Coronary artery (tissue), 2 donors: Measurements from ENCODE around the gene COL7A1.

Experiments
- DNase-seq: peaks from one replicate; pipeline ENCODE4 v3.0.0-alpha.2; 2017; ENCODE audit warnings: low spot score
- H3K27ac ChIP-seq, 2 donors: fragments of 200-600 bp; sonication (generic); one replicate each; pipeline ENCODE4 v1.5.1; 2016 to 2019
- H3K4me3 ChIP-seq: fragments of 200-600 bp; sonication (generic); 2 replicates; pipeline ENCODE4 v1.5.1; 2016; ENCODE audit warnings: mild to moderate bottlenecking, moderate library complexity
- TF ChIP-seq, protein P1 (sequence below): fragments of 200-600 bp; sonication (generic); IDR thresholded peaks from one replicate; pipeline ENCODE4 v1.5.1; 2019; ENCODE audit warnings: antibody characterized with exemption

Gene COL7A1

DNA sequence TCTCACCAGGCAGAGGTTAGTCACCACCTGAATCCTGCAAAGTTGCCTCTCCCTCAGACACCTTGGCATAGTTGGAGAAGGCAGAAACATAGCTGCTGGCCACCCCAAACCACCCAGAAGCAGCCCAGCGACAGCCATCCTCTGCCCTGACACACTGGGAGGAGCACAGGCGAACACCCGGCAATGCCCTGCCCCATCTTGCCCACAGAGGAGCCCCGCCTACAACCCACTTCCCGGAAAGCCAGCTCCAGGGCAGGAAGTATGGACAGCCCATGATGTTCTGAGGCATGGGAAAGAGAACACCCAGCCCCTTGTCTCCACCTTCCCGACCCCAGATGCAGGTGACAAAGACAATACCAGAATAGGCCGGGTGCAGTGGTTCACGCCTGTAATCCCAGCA is 78.6 kb downstream of the COL7A1 start:
- TF ChIP-seq, protein P1, sequence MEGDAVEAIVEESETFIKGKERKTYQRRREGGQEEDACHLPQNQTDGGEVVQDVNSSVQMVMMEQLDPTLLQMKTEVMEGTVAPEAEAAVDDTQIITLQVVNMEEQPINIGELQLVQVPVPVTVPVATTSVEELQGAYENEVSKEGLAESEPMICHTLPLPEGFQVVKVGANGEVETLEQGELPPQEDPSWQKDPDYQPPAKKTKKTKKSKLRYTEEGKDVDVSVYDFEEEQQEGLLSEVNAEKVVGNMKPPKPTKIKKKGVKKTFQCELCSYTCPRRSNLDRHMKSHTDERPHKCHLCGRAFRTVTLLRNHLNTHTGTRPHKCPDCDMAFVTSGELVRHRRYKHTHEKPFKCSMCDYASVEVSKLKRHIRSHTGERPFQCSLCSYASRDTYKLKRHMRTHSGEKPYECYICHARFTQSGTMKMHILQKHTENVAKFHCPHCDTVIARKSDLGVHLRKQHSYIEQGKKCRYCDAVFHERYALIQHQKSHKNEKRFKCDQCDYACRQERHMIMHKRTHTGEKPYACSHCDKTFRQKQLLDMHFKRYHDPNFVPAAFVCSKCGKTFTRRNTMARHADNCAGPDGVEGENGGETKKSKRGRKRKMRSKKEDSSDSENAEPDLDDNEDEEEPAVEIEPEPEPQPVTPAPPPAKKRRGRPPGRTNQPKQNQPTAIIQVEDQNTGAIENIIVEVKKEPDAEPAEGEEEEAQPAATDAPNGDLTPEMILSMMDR = no peak
- H3K27ac ChIP-seq = no peak overlapping the region
- H3K4me3 ChIP-seq = no peak overlapping the region
- no peak for DNase-seq

DNA sequence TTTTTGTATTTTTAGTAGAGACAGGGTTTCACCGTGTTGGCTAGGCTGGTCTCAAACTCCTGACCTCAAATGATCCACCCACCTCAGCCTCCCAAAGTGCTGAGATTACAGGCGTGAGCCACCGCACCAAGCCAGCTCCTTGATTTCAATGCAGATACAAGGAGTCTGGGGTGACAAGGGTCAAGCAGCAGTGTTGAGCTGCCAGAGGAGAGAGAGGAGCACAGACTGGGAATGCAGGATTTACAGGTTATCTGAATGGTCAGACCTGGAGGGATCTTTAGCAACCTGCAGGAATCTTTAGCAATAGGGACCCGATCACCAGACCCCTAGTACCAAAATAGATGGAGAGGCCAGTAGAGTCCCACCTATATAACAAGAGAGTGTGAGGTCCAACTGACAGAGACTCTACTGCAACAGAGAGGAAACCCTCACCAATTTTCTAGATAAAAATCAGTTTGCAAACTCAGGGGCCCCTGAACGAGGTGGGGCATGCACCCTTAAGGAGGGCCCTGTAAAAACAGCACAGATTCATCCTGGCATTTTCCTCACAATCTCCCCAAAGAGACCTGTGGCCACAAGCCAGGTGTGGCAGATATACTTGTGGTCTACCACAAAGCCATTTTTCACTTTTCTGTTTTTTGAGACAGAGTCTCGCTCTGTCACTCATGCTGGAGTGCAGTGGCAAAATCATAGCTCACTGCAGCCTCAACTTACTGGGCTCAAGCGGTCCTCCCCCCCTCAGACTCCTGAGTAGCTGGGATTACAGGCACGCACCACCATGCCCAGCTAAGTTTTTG is 80.5 kb downstream of the COL7A1 start:
- H3K27ac ChIP-seq = no peak overlapping the region
- DNase-seq = peak; percentile 12
- no peak overlapping the region for H3K4me3 ChIP-seq
- TF ChIP-seq, protein P1 = no peak
